Dedifferentiated amniotic fluid mesenchymal stem cell (primary cell): Measurements from ENCODE around the gene NUF2.
"Not testable (repeated sequence)": the region's sequence is repeated elsewhere in the genome, so short reads cannot be mapped to it uniquely, and the experiment has no call there.

Experiments used
- DNase-seq: peaks from one replicate; pipeline ENCODE4 v3.0.0-alpha.2; 2016; ENCODE audit errors: extremely low spot score

Gene NUF2

GRCh38 chr1:163335216-163335615 is 13.5 kb downstream of the NUF2 start:
- no peak for DNase-seq

- no peak for DNase-seq
These were observed 15.9 kb downstream of the NUF2 start for GRCh38 chr1:163337631-163338030.

GRCh38 chr1:163346326-163346870 is 24.6 kb downstream of the NUF2 start:
- no peak for DNase-seq

- no peak for DNase-seq
These were observed 25.4 kb downstream of the NUF2 start for GRCh38 chr1:163347106-163347505.

GRCh38 chr1:163351912-163352311 is 30.2 kb downstream of the NUF2 start:
- no peak for DNase-seq

GRCh38 chr1:163357378-163357777 is 35.6 kb downstream of the NUF2 start:
- DNase-seq = peak; percentile 20

GRCh38 chr1:163358172-163358571 is 36.4 kb downstream of the NUF2 start:
- DNase-seq = not testable (repeated sequence)

- DNase-seq = no peak
These were observed 39.6 kb downstream of the NUF2 start for GRCh38 chr1:163361123-163361934.

GRCh38 chr1:163365186-163365585 is 43.4 kb downstream of the NUF2 start:
- DNase-seq = no peak

GRCh38 chr1:163366555-163366954 is 44.8 kb downstream of the NUF2 start:
- DNase-seq = no peak

- DNase-seq = no peak
These were observed 46.0 kb downstream of the NUF2 start for GRCh38 chr1:163367721-163368120.

- DNase-seq = no peak
These were observed 50.8 kb downstream of the NUF2 start for GRCh38 chr1:163372576-163372975.

GRCh38 chr1:163378554-163378953 is 56.8 kb downstream of the NUF2 start:
- no peak for DNase-seq

GRCh38 chr1:163379801-163380200 is 58.0 kb downstream of the NUF2 start:
- DNase-seq = no peak

GRCh38 chr1:163381487-163382184 is 59.9 kb downstream of the NUF2 start:
- DNase-seq = no peak

- DNase-seq = no peak
These were observed 60.6 kb downstream of the NUF2 start for GRCh38 chr1:163382395-163382794.

GRCh38 chr1:163387146-163387545 is 65.4 kb downstream of the NUF2 start:
- DNase-seq = no peak

GRCh38 chr1:163388970-163389369 is 67.2 kb downstream of the NUF2 start:
- no peak for DNase-seq

- no peak for DNase-seq
These were observed 74.0 kb downstream of the NUF2 start for GRCh38 chr1:163395790-163396189.

- no peak for DNase-seq
These were observed 75.9 kb downstream of the NUF2 start for GRCh38 chr1:163397451-163398200.

- DNase-seq = no peak
These were observed 77.2 kb downstream of the NUF2 start for GRCh38 chr1:163399001-163399400.

GRCh38 chr1:163399976-163400601 is 78.3 kb downstream of the NUF2 start:
- no peak for DNase-seq
